Measurements from ENCODE around the gene SHKBP1.

- TF ChIP-seq CTCF (IDR thresholded peaks at IDR 0.05): no peak
- no peak for TF ChIP-seq POLR2A (IDR thresholded peaks at IDR 0.05)
Observed at GRCh38 chr19:40611900-40612698, 35.4 kb downstream of the SHKBP1 start.
